PC-9 (cell line): ENCODE results near the gene DNAH14.

Source experiments
- EZH2 ChIP-seq: fragments of 200-600 bp; sonication (generic); IDR thresholded peaks from 2 replicates; pipeline ENCODE4 v1.8.0; 2017; ENCODE audit warnings: antibody characterized with exemption, low read depth
- TF ChIP-seq, protein P1 (sequence below): fragments of 200-600 bp; sonication (generic); conservative IDR thresholded peaks from 2 replicates; pipeline ENCODE4 v1.6.1; 2017; ENCODE audit warnings: mixed run types, antibody characterized with exemption, mild to moderate bottlenecking, moderate library complexity

DNA sequence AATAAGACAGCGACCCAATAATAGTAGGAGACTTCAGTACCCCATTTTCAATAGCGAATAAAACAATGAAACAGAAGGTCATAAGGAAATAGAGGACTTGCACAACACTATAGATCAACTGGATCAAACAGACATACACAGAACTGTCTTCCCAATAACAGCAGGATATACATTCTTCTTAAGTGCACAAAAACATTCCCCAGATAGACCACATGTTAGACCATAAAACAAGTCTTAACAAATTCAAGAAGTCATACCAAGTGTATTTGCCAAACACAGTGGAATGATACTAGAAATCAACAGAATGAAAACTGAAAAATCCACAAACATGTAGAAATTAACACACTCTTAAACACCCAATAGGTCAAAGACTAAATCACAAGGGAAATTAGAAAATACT, 420.4 kb downstream of the DNAH14 start:
- TF ChIP-seq, protein P1, sequence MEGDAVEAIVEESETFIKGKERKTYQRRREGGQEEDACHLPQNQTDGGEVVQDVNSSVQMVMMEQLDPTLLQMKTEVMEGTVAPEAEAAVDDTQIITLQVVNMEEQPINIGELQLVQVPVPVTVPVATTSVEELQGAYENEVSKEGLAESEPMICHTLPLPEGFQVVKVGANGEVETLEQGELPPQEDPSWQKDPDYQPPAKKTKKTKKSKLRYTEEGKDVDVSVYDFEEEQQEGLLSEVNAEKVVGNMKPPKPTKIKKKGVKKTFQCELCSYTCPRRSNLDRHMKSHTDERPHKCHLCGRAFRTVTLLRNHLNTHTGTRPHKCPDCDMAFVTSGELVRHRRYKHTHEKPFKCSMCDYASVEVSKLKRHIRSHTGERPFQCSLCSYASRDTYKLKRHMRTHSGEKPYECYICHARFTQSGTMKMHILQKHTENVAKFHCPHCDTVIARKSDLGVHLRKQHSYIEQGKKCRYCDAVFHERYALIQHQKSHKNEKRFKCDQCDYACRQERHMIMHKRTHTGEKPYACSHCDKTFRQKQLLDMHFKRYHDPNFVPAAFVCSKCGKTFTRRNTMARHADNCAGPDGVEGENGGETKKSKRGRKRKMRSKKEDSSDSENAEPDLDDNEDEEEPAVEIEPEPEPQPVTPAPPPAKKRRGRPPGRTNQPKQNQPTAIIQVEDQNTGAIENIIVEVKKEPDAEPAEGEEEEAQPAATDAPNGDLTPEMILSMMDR: no peak
- no peak for TF ChIP-seq EZH2
